ENCODE data around the gene CIITA.

CIITA gene

GRCh38 chr16:10852948-10853347 lies 24.1 kb upstream of the CIITA start:
- H3K4me2 ChIP-seq (ENCODE audit: low read length), result no peak overlapping the region
- no peaks in the 10 kb centered on the region for H3F3A ChIP-seq (ENCODE audit: insufficient read depth, low read length)
- H2AFZ ChIP-seq (ENCODE audit: low read length), result no peak overlapping the region

GRCh38 chr16:10856042-10856441 lies 21.0 kb upstream of the CIITA start:
- Histone ChIP-seq H3K27ac (ENCODE audit: low read depth, low read length, poor library complexity, severe bottlenecking) (no peak overlapping the region), H3F3A (ENCODE audit: insufficient read depth, low read length) (no peaks in the 10 kb centered on the region), H3K9ac (ENCODE audit: low read length) (no peak overlapping the region), H3K4me3 (ENCODE audit: low read depth, low read length, poor library complexity, severe bottlenecking) (no peak overlapping the region), H4K20me1 (ENCODE audit: insufficient read depth, low read length) (no peaks in the 10 kb centered on the region), H3K4me1 (ENCODE audit: insufficient read depth, low read length, severe bottlenecking) (peaks cover 11% of the 10 kb centered on the region), H3K9me3 (ENCODE audit: low read length) (no peaks in the 10 kb centered on the region), H3K4me2 (ENCODE audit: low read length) (no peak overlapping the region), H3K27me3 (ENCODE audit: insufficient read depth, low read length) (no peaks in the 10 kb centered on the region), H3K9me2 (ENCODE audit: low read depth, low read length) (no peaks in the 10 kb centered on the region), H3K36me3 (ENCODE audit: insufficient read depth, low read length) (peaks cover 14% of the 10 kb centered on the region), H3K79me2 (ENCODE audit: insufficient read depth, low read length) (no peaks in the 10 kb centered on the region), H2AFZ (ENCODE audit: low read length) (no peak overlapping the region)
- TF ChIP-seq EZH2 (IDR thresholded peaks at IDR 0.05; ENCODE audit: borderline replicate concordance, low read length) (no peak), CTCF (IDR thresholded peaks at IDR 0.05; ENCODE audit: low read length) (no peak)

More at GRCh38 chr16:10852948-10853347, 24.1 kb upstream of the CIITA start:
- Histone ChIP-seq H3K9me2 (ENCODE audit: low read depth, low read length) (no peaks in the 10 kb centered on the region), H3K79me2 (ENCODE audit: insufficient read depth, low read length) (no peaks in the 10 kb centered on the region), H3K27me3 (ENCODE audit: insufficient read depth, low read length) (no peaks in the 10 kb centered on the region), H3K9me3 (ENCODE audit: low read length) (no peaks in the 10 kb centered on the region), H3K36me3 (ENCODE audit: insufficient read depth, low read length) (peaks cover 4% of the 10 kb centered on the region; the same call in 1 of the 2 replicates), H3K27ac (ENCODE audit: low read depth, low read length, poor library complexity, severe bottlenecking) (no peak overlapping the region), H3K4me1 (ENCODE audit: insufficient read depth, low read length, severe bottlenecking) (peaks cover 11% of the 10 kb centered on the region), H4K20me1 (ENCODE audit: insufficient read depth, low read length) (no peaks in the 10 kb centered on the region), H3K4me3 (ENCODE audit: low read depth, low read length, poor library complexity, severe bottlenecking) (no peak overlapping the region), H3K9ac (ENCODE audit: low read length) (no peak overlapping the region)
- TF ChIP-seq CTCF (IDR thresholded peaks at IDR 0.05; ENCODE audit: low read length) (no peak), EZH2 (IDR thresholded peaks at IDR 0.05; ENCODE audit: borderline replicate concordance, low read length) (no peak)

- H3K4me3 ChIP-seq (ENCODE audit: low read depth, low read length, poor library complexity, severe bottlenecking), result no peak overlapping the region
- no peaks in the 10 kb centered on the region for H3K9me2 ChIP-seq (ENCODE audit: low read depth, low read length)
- no peaks in the 10 kb centered on the region for H3K79me2 ChIP-seq (ENCODE audit: insufficient read depth, low read length)
- no peak overlapping the region for H3K9ac ChIP-seq (ENCODE audit: low read length)
- no peaks in the 10 kb centered on the region for H3K4me1 ChIP-seq (ENCODE audit: insufficient read depth, low read length, severe bottlenecking)
- no peaks in the 10 kb centered on the region for H3K9me3 ChIP-seq (ENCODE audit: low read length)
- peaks cover 14% of the 10 kb centered on the region for H3K36me3 ChIP-seq (ENCODE audit: insufficient read depth, low read length)
- no peaks in the 10 kb centered on the region for H4K20me1 ChIP-seq (ENCODE audit: insufficient read depth, low read length)
- TF ChIP-seq CTCF (IDR thresholded peaks at IDR 0.05; ENCODE audit: low read length), result no peak
- TF ChIP-seq EZH2 (IDR thresholded peaks at IDR 0.05; ENCODE audit: borderline replicate concordance, low read length), result no peak
- H3K27ac ChIP-seq (ENCODE audit: low read depth, low read length, poor library complexity, severe bottlenecking), result no peak overlapping the region
- no peak overlapping the region for H3K4me2 ChIP-seq (ENCODE audit: low read length)
- no peaks in the 10 kb centered on the region for H3K27me3 ChIP-seq (ENCODE audit: insufficient read depth, low read length)
- no peak overlapping the region for H2AFZ ChIP-seq (ENCODE audit: low read length)
- no peaks in the 10 kb centered on the region for H3F3A ChIP-seq (ENCODE audit: insufficient read depth, low read length)
Measured at GRCh38 chr16:10858203-10858602, 18.8 kb upstream of the CIITA start.
